DMS79 (cell line): ENCODE measurements around the gene IDUA.
"Not testable (repeated sequence)": the region's sequence is repeated elsewhere in the genome, so short reads cannot be mapped to it uniquely, and the experiment has no call there.

Experiments
- DNase-seq: peaks from one replicate; lab custom pipeline; 2025; lab: John Stamatoyannopoulos, UW

IDUA gene

DNA sequence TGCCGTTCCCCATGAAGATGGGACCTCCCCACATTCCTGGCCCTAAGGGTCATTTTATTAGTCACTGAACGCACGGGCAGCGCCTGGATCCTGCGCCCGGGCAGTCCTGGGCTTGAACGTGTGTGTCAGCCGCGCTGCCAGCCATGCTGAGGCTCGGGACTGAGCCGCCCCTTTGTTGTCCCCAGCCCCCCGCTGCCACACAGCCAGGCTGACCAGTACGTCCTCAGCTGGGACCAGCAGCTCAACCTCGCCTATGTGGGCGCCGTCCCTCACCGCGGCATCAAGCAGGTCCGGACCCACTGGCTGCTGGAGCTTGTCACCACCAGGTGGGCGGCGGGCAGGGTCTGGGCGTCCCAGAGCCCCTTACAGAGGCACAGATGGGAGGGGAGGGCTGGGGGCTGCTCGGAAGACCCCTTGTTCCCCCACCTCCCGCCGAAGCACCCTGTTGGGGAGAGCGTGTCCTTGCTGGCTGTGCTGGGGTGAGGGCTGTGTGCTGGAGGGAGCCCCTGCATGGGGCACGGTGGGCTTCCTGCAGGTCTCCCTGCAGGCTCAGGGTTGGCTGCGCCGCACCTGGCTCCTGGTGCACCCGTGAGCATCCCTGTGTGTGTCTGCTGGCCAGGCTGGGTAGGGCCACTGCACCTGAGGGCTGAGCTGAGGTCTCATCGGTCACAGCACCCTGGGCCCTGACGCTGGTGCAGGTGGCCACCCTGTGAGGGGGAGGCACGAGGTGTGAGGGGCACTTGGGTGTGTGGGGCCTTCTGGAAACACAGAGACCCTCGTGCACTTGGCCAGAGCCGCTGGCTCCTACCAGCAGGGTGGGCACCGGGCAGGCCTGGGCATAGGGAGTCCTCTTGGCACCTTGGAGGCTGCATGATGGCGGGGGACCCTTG, 1.0 kb downstream of the IDUA start:
- no peak for DNase-seq

DNA sequence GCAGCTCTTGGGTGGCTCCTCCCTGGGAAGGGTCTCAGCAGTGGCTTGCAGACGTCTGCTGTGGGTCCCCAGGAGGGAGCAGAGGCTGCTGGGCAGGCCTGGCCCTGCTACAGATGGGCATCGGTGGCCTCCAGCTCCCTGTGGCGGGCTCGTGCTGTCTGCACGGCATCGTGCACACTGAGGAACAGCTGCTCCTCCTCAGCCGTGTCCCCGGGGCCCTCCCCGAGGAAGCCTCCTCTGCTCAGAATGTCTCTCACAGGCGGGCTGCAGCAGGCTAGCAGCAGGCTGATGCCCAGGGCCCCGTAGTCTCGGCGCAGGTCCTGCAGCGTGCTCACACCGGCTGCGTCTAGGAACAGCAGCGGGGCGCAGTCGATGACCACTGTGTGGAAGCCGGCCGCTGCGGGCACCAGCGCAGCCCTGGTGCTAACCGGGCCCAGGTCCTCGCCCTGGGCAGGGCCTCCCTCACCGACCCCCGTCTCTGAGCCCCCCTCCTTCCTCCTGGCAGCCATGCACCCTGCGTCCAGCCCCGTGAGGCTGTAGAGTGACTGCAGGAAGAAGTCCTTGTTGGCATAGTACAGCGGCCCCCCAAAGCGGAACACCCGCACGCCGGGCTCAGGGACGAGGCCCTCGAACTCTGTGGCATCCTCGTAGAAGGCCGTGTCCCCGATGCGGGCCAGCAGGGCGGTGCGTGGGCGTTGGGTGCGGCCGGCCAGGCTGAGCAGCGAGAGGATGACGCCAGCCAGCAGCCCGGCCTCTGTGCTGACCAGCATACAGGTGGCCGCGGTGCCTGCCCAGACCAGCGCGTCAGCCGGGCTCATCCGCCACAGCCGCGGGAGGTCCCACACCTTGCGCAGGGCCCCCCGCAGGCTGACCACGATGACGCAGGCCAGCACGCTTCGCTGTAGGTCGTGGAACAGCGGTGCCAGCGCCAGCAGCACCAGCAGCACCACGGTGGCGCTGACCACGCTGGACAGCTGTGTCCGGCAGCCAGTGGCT, 2.2 kb downstream of the IDUA start:
- no peak for DNase-seq

DNA sequence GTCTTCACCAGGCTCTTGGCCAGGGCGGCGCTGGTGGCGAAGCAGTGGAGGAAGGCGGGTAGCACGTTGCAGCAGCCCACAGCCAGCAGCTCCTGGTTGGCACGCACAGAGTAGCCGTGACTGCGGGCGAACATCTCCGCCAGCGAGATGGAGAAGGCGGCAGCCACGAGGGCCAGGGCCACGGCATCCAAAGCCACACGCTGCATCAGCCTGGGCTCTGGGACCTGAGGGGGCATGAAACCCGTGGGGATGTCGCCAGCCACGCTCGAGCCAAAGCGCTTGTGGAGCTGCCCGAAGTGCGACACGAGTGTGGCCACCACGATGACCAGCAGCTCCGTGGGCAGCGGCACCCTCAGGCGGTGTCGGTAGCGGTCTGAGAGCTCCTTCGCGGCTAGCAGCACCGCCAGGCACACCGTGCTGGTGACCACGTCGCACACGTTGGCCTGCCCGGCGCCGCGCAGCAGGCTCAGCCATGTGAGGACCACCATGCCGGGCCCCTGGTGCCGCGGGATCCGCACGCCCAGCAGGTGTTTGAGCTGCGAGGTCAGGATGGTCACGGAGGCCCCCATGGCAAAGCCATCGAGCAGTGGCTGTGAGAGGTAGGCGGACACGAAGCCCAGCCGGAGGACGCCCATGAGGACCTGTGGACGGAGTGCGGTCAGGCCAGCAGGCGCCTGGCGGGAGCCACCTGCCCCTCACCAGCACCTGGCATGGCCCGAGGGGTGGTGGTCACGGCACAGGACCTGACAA, 3.1 kb downstream of the IDUA start:
- no peak for DNase-seq

DNA sequence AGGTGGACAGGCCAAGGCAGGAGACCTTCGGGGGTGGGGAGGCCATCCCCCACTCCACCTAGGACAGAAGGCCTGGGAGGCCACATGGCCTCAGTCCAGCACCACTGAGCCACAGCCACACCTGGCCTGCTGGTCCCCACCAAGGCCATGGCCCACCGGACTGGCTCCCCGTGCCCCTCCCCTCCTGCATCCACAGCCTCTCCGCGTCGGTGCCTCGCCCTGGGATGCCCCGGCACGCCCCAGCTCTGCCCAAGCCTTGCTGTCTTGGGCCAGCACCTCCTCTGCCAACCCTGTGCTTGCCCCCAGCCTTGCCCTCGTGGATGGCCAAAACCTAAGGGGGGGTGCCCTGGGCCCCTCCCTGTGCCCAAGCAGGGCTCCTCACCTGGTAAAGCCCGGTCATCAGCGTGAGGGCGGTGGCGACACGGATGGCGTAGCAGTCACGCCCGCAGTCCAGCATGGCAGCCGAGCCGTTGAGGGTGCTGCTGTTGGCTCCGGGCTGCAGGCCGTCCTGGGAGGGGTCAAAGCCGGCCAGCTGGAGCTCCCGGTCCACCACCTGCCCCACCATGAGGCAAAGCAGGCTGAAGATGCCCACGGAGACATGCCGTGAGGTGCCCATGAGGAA, 4.0 kb downstream of the IDUA start:
- no peak for DNase-seq

DNA sequence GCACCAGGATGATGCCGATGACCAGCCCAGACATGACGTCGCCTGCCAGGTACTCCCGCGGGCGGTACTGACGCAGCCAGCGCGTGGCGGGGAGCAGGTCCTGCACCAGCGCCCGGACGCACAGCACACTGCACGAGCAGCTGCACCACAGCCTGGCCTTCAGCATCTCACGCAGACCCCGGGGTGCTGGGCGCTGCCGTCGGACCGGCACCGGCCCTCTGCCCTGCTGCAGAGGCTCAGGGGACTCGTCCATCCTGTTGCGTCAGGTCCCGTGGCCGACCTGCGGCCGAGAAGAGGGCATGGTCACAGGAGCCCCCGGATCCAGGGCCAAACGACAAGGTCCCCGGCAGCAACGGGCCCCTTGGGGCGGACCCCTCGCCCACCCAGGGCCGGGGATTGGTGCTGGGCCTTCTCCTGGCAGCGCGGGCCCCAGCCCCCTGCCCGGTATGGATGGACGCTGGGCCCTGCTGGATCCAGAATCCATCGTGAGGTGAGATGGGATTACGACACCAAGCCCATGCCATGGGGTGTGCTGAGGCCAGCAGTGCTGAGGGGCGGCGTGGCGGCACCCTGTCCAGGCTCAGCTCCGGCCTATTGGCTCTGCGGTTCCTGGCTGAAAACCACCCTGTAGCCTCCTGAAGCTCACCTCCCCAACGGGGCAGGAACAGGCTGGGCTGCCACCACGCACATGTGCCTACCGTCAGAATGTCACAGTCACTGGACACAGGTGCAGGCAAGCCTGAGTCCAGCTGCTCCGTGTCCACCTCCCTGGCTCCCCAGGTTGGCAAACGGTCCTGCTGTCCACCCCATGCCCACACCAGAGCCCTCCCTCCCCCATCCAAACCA, 4.8 kb downstream of the IDUA start:
- no peak for DNase-seq

DNA sequence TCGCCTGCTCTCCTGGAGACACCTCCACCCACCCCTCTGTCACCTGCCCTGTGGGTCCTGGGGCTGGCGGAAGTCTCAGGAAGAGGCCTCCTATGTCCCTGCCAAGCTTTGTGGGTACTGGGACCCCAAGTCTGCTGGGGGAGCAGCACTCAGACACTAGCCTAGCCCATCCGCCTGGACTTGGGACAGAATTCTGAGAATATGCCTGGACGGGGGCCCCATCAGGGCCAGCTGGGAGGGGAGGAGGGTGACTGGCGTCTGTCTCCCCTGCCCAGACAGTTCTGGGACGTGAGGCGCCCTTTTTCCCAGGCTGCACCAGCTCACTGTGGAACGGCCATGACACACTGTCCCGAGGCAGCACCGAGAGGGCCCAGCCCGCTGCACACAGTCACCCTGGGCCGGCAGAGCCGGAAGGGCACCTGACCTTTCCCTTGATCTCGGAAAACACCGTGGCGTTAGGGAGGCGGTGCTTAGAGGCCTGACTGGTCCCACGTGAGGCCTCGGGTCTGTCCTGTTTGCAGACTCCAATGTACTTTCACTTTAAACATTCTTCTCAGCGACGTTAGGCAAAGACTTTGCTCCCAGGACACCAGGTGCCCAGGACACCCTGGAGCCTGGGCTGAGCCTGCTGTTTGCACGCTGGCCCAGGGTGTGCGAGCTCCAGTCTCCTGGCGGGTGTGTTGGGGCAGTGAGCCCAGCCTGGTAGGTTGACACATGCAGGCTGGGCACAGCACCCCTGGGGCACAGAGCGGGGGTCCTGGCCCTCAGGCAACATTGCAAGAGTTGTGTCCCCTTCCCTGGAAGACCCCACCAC, 5.7 kb downstream of the IDUA start:
- DNase-seq = no peak

DNA sequence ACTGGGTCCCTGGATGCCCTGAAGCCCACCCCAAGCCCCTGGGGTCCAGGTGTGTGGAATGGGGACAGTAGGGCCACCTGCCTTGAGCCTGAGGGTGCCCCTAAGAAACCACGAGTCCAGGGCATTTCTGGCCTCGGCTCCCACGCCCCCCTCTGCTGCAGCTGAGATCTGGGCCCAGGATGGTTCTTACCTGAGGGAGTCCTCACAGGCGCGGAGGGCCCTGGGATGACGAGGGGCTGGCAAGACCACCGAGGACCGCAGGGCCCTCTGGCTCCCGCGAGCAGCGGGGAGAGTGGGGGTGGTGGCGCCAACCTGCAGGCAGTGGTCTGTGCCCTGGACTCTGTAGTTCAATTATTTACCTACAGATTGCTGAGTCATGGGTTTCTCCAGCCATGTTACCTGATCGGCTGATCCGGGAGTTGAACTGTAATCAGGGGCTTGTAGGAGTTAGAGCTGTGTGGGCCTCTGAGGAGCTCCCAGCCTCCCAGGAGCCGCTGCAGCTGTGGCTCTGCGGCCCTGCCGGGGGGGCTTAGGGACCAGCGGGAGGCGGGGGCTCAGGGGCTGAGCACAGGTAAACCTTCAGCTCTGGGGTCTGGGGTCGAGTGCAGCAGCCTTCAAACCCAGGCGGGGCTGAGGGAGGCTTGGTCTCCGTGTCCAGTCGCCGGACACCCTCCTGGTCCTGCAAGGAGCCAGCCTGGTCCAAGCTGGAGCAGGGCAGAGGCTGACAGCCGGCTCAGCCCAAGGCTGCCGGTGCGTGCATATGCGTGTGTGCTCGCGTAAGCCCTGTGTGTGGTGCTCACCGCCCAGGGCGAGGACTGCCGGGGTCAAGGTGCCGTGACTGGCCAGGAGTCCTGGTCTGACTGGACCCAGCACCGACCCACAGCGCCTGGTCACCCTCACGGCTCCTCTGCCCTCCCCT, 6.5 kb downstream of the IDUA start, which contains the start of gene SLC26A1:
Gene SLC26A1, minus strand, starts transcription at position 294 of the 919 bp plus-strand sequence. CDS start 1,701 bp downstream, outside the sequence.
- no peak for DNase-seq

DNA sequence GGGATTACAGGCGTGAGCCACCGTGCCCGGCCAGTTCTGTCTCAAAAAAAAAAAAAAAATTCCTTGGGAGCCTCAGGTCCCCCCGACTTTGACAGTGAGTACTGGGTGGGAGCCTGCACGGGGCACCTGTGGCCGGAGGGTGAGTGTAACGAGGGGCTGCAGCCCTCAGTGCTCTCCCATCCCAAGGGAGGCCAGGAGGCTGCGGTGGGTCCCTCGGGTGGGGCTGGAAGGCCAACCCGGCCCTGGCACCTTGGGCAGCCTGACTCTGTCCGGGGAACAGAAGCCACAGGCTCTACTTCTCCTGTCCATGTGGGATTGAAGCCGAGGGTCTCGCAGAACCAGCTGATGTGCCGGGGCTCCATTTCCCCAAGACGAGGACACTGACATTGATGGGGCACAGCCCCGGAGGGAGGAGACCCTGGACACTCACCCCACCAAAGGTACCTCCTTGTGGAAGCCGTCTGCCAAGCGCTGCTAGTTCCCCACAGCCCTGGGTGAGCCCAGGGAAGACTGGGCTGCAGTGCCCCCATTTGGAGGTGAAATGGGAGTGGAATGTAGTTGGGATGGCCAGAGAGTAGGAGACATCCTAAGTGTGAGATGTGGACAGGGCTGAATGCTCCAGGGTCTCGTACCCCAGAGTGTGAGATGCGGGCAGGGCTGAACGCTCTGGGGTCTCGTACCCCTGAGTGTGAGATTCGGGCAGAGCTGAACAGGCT, 8.6 kb downstream of the IDUA start:
- DNase-seq = no peak

DNA sequence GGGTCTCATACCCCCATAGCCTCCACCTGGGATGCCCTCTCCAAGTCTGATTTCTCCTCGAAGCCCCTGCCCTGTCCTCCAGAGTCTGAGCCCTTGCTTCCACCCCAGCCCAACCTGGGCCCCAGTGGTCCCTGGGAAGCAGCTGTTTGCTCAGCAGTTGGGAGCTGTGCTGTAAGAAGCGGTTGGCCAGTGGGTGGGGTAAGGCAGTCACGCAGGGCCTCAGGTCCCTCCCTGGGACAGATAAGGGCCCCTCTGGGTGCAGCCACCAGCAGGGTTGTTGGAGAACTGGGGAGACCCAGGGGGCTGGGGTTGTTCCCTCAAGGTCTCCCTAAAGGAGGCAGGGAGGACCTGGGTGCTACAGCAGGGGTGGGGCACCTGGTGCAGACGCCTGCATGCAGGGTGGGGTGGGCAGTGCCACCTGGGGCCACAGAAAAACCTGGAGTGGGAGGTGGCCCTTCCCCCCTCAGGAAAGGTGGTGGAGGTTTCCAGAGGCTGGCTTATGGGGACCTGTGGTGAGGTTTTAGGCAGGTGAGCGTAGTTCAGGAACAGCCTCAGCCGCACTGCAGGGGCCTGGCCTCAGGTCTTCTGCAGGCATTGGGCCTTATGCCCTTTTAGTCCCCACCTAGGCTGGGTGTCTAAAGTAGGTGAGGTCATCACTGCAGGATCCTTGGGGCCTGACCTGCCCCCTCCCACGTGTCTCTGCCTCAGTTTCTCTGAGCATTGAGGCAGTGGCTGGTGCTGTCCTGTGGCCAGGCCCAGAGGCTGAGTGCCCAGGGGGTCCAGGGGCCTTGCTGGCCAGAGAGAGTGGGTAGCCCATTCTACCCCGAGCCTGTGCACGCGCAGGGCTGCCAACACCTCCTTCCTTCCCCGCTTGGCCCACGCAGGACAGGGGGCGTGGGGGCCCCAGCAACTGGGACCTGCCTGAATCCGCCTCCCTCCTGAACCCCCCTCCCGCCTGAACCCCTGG, 9.5 kb downstream of the IDUA start:
- DNase-seq = no peak

DNA sequence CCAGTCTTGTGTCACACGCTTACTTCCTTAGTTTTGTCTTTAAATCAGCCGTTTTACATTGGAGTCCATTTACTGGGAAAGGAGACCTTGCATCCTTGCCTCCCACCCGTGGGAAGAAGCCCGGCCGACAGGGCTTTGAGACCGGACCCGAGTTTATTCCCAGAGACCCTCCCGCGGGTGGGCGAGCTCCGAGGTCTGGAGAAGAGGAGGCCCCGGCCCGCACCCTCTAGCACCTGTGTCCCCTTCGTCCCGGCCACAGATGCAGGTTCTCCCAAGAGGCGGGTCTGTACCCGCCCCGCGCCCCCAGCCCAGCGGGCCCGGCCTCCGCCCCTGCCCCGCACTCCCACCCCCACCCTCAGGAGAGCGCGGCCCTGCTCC, 10.1 kb downstream of the IDUA start:
- no peak for DNase-seq

DNA sequence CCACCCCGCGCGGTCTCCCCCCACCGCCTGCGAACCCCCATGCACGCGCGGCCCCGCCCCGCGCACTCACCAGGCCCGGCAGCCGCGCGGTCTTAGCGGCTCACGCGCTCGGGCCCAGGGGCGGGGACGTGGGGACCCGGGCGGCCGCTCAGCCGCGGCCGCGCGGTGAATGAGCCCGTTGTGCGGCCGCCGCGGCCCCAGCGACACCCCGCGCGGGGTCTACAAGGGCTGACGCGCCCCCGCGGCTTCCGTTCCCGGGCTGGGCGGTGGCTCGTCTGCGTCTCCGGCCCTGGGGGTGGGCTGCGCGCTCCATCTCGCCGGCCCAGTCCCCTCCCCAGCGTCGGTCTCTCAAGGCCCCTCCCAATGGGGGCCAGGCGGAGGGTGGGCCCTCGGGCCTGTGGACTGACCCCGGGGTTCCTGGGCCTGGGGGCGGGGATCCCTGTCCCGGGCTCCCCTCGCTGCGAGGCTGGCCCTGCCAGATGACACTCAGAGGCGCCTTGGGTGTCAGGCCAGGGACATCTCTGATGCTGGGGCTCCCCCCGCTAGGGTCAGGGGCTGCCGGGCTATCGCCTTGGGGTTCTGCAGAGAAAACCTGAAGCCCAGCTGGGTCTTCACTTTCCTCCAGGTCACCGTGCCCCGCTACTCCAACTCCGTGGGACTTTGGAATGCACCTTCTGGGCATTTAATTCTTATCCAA, 10.7 kb downstream of the IDUA start:
- DNase-seq = no peak

DNA sequence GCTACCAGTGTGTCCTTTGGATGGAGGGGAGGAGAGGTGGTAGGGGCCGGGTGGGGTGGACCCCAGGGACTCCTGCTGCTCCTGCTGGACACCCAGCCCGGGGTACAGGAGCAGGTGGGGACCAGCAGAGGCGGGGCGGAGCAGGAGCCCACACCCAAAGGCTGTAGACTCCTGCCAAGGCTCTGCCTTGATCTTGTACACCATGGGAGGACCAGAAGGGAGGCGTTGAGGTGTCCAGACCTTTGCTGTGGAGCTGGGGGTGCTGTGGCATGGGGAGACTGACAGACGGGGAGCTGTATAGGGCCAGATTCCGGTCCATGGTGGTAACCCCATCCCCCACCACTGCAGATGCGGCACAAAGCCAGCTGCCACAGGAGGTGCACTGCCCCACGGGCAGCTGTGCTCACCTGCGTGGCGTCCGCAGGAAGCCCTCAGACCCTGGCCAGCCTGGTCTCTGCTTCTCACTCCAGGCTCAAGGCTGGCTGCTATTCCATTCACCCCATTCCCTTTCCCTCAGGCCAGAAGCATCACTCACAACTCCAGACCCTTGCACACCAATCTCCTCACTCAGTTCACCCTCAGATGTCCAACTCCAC, 11.3 kb downstream of the IDUA start:
- DNase-seq = no peak

DNA sequence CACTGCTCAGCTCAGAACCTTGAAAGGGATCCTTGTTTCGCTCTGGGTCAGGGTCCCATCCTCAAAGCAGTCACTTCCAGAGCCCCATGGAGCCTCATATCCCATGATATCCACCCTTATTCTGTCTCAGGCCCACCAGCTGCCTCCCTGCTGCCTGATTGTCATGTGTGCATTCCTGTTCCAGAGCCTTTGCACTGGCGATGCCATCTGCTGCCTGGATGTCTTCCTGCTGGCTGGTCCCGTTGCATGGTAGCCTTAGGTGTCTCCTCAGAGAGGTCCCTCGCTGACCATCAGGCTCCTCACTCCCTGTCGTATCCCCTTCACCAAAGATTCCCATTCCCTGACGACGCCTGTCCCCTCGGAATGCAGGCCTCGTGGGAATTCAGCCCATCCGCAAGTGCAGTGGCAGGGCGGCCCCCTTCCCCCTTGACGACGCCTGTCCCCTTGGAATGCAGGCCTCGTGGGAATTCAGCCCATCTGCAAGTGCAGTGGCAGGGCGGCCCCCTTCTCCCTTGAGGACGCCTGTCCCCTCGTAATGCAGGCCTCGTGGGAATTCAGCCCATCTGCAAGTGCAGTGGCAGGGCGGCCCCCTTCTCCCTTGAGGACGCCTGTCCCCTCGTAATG, 12.5 kb downstream of the IDUA start:
- not testable (repeated sequence) for DNase-seq

DNA sequence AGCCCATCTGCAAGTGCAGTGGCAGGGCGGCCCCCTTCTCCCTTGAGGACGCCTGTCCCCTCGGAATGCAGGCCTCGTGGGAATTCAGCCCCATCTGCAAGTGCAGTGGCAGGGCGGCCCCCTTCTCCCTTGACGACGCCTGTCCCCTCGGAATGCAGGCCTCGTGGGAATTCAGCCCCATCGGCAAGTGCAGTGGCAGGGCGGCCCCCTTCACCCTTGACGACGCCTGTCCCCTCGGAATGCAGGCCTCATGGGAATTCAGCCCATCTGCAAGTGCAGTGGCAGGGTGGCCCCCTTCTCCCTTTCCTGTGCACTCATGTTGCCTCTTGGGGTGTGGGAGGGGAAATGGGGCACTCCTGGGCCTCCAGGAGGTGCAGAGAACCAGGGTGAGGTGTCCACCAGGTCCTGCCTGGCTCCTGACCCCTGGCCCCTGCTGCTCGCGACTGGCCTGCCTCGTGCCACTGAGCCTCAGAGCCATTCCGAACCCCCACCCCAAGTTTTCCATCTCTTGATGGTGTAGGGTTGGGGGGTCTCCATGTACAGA, 13.1 kb downstream of the IDUA start:
- no peak for DNase-seq

DNA sequence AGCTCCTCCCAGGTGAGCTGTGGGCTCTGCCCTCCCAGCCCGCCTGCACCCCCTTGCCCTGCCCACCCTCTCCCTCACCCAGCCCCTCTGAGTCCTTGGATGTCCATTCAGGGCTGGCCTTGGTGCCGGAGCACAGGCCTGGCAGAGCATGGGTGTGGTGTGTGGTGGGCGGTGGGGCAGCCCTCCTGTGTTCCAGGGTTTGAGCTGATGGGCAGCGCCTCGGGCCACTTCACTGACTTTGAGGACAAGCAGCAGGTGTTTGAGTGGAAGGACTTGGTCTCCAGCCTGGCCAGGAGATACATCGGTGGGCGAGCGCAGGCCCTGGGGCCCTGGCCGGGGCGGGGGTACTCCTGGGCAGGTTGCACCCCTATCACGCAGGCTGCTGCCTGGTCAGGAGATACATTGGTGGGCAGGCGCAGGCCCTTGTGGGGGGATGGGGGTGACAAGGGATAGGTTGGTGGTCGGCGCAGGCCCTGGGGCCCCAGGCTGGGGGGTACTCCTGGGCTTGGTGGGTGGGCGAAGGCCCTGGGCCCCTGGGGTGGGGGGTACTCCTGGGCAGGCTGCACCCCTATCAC, 13.9 kb downstream of the IDUA start:
- no peak for DNase-seq
